Heart right ventricle (tissue), 16 donors: Measurements from ENCODE around the gene C3orf85. TPM values are rescaled to one million over a fixed set of nuclear protein-coding genes. Genes with fewer than 3 reads are reported as not detected.
"Not testable (repeated sequence)": the region's sequence is repeated elsewhere in the genome, so short reads cannot be mapped to it uniquely, and the experiment has no call there.

ENCODE experiments used
- ATAC-seq, 8 donors: fragments of 200-7000 bp; cut with Tn5 transposase; one replicate each; pipeline ENCODE4 v1.9.1; 2020; ENCODE audit warnings: mild to moderate bottlenecking in 8 of 8, moderate library complexity in 8 of 8, moderate number of reproducible peaks in 1 of 8
- DNase-seq, 2 donors: peaks; one replicate each; pipeline ENCODE4 v3.0.0-alpha.2; 2020
- H3K27ac ChIP-seq, 10 donors: fragments of 200-600 bp; sonication (generic) in 2 of 10; one replicate each; pipeline versions ENCODE4 v1.5.0 to v1.8.0; 2020 to 2022; ENCODE audit warnings: mild to moderate bottlenecking in 3 of 10
- H3K27me3 ChIP-seq, 7 donors: fragments of 200-600 bp; one replicate each; pipeline ENCODE4 v1.8.0; 2021 to 2022; ENCODE audit warnings: mild to moderate bottlenecking in 2 of 7
- H3K36me3 ChIP-seq, 9 donors: fragments of 200-600 bp; sonication (generic) in 1 of 9; one replicate each; pipeline versions ENCODE4 v1.5.0 to v1.8.0; 2020 to 2022; ENCODE audit warnings: mild to moderate bottlenecking in 2 of 9
- H3K4me1 ChIP-seq, 9 donors: fragments of 200-600 bp; sonication (generic) in 1 of 9; one replicate each; pipeline versions ENCODE4 v1.5.0 to v1.8.0; 2020 to 2022; ENCODE audit warnings: mild to moderate bottlenecking in 4 of 9
- H3K4me3 ChIP-seq, 10 donors: fragments of 200-600 bp; sonication (generic) in 2 of 10; one replicate each; pipeline versions ENCODE4 v1.5.0 to v1.8.0; 2020 to 2022; ENCODE audit warnings: mild to moderate bottlenecking in 7 of 10, moderate library complexity in 2 of 10
- H3K9me3 ChIP-seq, 11 donors: fragments of 200-600 bp in 10 of 11; sonication (generic) in 2 of 11; one replicate each; pipeline versions ENCODE4 v1.5.0 to v1.8.0; 2013 to 2022; ENCODE audit warnings: mild to moderate bottlenecking in 2 of 11, control low read depth in 1 of 11, moderate library complexity in 1 of 11
- WGBS, 2 donors: extraction: QIAGEN DNeasy Blood & Tissue Kit; methylation state at CpG; one replicate each; pipeline ENCODE4 v1.1.7; 2013; ENCODE audit warnings: inconsistent platforms in 1 of 2; 5-methylcytosine and 5-hydroxymethylcytosine counted together
- intact Hi-C, 10 donors: fragments of 100-400 bp; cut with DNase I; formaldehyde crosslinking; loops; one replicate each; pipeline versions ENCODE4 v1.11.1 to v1.14.2; 2022
- polyA plus RNA-seq, 2 donors: library from polyadenylated mRNA; stranded (reverse); fragments of 200-250 nt; gene quantifications; one replicate each; pipeline ENCODE4 v1.2.3, GENCODE V29; 2013
- total RNA-seq, 10 donors: library from RNA; stranded (reverse); fragmentation: NEBNext Ultra II Directional in 3 of 10; extraction: Animal tissue kit (Norgen Biotek cat#: 25700) in 3 of 10; gene quantifications; one replicate each; pipeline versions ENCODE4 v1.2.1 to v1.2.4, GENCODE V29; 2021 to 2023
- TF ChIP-seq, protein P1 (sequence below), 9 donors: fragments of 200-600 bp; sonication (generic) in 2 of 9; IDR thresholded peaks; one replicate each; pipeline versions ENCODE4 v1.5.0 to v1.8.0; 2021 to 2022; ENCODE audit warnings: antibody characterized with exemption in 9 of 9, mild to moderate bottlenecking in 5 of 9, moderate library complexity in 1 of 9
- donor health status: Arrhythmogenic right ventricular cardiomyopathy.
- donor health status: ischemic (EF 13 %, LVEDD 7.1; RV severe dilation, severe dysfunction).
- donor health status: healthy with polysubstance abuse.
- donor health status: DM: no; HTN: yes; CAD: no.
- donor health status: DM: no; HTN: no; CAD: no.
- donor health status: ischemic (EF 25% LVEDD 6.9; RV normal size, moderate dysfunction).
- donor health status: ischemic (EF 25% LVEDD 5.7; RV mildly dilated, moderate dysfunction).
- donor health status: healthy.
- donor health status: DM: yes; HTN: yes; CAD: no.
- donor health status: Ischemic cardiomyopathy.
- donor health status: ischemic (EF 35%, LVEDD 5.7; RV mildly dilated, moderate dysfunction).
- donor health status: nonischemic (EF 11% LVEDD 7.7; RV severe dilation, severe dysfunction).
- donor health status: DM: yes; HTN: yes; CAD: no.
- donor health status: PGD.
- donor health status: ischemic (EF 29% LVEDD 5.4; RV normal size, mild dysfunction).
- donor health status: nonischemic (EF 23%, LVEDD 6.1; RV moderate dilation, normal function).

Gene C3orf85
- total and polyA plus RNA-seq, 12 donors: not detected

DNA sequence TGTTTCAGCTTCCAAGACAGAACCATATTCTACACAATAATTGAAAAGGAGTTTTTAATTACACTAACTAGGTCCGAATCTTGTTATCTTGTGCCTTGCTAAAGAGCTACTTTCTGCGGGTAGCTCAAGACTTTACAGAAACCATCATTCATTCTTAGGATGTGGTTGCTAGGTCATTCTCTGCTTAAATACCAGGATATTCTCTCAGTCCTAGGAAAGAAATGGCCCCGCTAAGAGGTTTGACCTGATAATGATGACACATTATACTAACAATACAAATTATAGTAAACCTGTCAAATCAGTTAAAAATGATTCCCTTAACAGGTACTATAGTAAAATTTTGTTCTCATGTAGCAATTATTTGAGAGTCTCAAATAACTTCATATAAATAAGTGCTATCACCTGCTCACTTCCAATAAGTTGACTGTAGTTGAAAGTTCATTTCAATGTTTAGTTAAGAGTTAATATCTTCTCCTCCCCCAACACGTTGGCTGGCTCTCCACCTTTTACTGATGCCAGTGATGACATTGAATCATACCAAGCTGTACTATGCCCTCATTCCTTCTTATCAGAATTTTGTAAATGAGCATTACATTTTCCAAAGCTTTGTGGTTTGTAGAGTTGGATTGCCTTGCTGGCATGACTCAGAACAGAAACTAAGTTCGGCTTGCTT, 3.6 kb upstream of the C3orf85 start:
- 70 to 77% methylated on average over 5 of the region's 5 CpGs for WGBS, 2 donors
- Histone ChIP-seq H3K27ac (no peak overlapping the region), H3K4me3 (no peak overlapping the region), H3K9me3 (no peaks in the 10 kb centered on the region), H3K27me3 (peaks cover 0 to 3% (median 0%) of the 10 kb centered on the region in 7 donors), H3K36me3 (no peaks in the 10 kb centered on the region), H3K4me1 (no peaks in the 10 kb centered on the region)
- no peak for ATAC-seq
- TF ChIP-seq, protein P1, sequence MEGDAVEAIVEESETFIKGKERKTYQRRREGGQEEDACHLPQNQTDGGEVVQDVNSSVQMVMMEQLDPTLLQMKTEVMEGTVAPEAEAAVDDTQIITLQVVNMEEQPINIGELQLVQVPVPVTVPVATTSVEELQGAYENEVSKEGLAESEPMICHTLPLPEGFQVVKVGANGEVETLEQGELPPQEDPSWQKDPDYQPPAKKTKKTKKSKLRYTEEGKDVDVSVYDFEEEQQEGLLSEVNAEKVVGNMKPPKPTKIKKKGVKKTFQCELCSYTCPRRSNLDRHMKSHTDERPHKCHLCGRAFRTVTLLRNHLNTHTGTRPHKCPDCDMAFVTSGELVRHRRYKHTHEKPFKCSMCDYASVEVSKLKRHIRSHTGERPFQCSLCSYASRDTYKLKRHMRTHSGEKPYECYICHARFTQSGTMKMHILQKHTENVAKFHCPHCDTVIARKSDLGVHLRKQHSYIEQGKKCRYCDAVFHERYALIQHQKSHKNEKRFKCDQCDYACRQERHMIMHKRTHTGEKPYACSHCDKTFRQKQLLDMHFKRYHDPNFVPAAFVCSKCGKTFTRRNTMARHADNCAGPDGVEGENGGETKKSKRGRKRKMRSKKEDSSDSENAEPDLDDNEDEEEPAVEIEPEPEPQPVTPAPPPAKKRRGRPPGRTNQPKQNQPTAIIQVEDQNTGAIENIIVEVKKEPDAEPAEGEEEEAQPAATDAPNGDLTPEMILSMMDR (IDR thresholded peaks at IDR 0.05): no peak
- DNase-seq: no peak
- intact Hi-C loops: no loop called here

DNA sequence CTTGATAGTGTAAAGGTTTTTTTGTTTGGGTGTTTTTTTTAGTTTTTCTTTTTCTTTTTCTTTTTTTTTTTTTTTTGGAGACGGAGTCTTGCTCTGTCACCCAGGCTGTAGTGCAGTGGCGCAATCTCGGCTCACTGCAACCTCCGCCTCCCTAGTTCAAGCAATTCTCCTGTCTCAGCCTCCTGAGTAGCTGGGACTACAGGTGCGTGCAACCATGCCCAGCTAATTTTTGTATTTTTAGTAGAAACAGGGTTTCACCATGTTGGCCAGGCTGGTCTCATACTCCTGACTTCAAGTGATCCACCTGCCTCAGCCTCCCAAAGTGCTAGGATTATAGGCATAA, 3.1 kb upstream of the C3orf85 start:
- H3K4me1 ChIP-seq, ATAC-seq: not testable (repeated sequence)

DNA sequence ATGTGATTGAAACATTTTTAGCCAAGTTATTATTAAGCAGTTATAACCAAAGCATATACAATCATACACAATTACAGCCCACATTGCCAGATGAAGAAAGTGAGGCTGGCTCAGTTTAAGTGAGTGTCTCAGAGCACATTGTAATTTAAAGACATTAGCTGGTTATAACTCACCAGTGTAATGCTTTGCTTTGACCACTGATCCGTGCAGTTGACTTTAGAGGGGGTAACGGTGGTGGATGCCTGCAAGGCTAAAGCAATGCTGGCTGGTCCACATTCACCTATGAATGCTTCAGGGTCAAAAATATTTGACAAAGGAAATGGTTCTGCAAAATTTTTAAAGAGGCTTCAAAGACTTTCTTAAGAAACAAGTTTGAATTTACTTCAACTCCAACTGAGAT, 1.2 kb downstream of the C3orf85 start:
- WGBS, 2 donors: 76 to 84% methylated on average over 2 of the region's 2 CpGs
- no peaks in the 10 kb centered on the region for H3K36me3 ChIP-seq
- H3K4me1 ChIP-seq: no peaks in the 10 kb centered on the region
- no peak for ATAC-seq
- H3K9me3 ChIP-seq: no peaks in the 10 kb centered on the region
- no peak overlapping the region for H3K27ac ChIP-seq
- intact Hi-C loops: no loop called here
- peaks cover 0 to 3% (median 0%) of the 10 kb centered on the region in 7 donors for H3K27me3 ChIP-seq
- TF ChIP-seq, protein P1 (IDR thresholded peaks at IDR 0.05): no peak
- no peak overlapping the region for H3K4me3 ChIP-seq
- DNase-seq: no peak

More for the DNA sequence above, 3.1 kb upstream of the C3orf85 start:
- H3K36me3 ChIP-seq, H3K9me3 ChIP-seq, DNase-seq, intact Hi-C loops, H3K4me3 ChIP-seq, H3K27me3 ChIP-seq, H3K27ac ChIP-seq: not testable (repeated sequence)
- 89 to 96% methylated on average over 5 of the region's 5 CpGs for WGBS, 2 donors

DNA sequence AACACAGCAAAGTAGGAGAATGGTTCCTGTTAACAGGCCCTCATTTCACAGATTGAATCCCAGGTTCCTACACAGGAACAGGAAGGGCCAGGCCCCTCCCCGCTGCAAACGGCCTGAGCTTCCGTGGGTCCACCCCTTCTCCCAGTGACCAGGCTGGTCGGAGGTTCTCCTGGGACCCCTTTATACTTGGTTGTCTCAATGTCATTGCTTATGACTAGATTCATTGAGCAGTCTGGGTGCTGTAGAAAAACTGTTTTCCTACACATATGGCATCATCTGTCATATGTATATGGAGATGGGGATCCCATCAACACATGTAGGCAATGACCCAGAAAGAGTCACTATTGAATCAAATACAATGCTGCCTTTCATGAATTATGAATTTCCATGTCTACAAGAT, 3.8 kb downstream of the C3orf85 start:
- Histone ChIP-seq H3K9me3 (no peaks in the 10 kb centered on the region), H3K36me3 (no peaks in the 10 kb centered on the region), H3K4me3 (no peak overlapping the region), H3K4me1 (no peaks in the 10 kb centered on the region), H3K27ac (no peak overlapping the region), H3K27me3 (peaks cover 0 to 3% (median 0%) of the 10 kb centered on the region in 7 donors)
- TF ChIP-seq, protein P1 (IDR thresholded peaks at IDR 0.05): no peak
- ATAC-seq (no peak), DNase-seq (no peak)
- 61 to 82% methylated on average over 4 of the region's 4 CpGs for WGBS, 2 donors
- intact Hi-C loops: no loop called here

DNA sequence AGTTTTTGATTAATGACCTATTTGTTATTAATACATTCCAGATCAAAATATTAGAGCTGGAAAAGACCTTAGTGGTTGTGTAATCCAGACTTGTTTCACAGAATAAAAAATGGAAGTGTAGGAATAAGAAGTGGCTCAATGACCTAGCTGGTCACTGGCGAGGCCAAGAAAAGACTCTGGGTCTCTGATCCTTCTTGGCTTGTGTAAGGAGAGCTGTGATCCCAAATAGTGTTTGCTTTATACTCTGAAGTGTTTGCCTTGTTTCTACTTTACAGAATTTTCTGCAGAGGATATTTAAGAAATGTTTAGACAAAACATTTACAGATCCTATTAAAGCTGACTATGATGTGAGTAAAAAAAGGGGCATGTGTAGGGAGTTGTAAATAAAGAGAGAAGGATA, 7.1 kb downstream of the C3orf85 start:
- TF ChIP-seq, protein P1 (IDR thresholded peaks at IDR 0.05): no peak
- no peak for ATAC-seq
- WGBS, 2 donors: 81 to 97% methylated on average over 1 of the region's 1 CpG
- Histone ChIP-seq H3K4me1 (no peaks in the 10 kb centered on the region), H3K36me3 (no peaks in the 10 kb centered on the region), H3K4me3 (no peak overlapping the region), H3K27me3 (no peaks in the 10 kb centered on the region), H3K9me3 (peaks cover 0 to 9% (median 0%) of the 10 kb centered on the region in 11 donors), H3K27ac (no peak overlapping the region)
- intact Hi-C loops: no loop called here
- DNase-seq: no peak
